ENCODE results near the gene RERE. TPM values are rescaled to one million over a fixed set of nuclear protein-coding genes. Genes with fewer than 3 reads are reported as not detected.

RERE gene
- total RNA-seq, 1 donor from 2014 or later: 64.6 TPM

DNA sequence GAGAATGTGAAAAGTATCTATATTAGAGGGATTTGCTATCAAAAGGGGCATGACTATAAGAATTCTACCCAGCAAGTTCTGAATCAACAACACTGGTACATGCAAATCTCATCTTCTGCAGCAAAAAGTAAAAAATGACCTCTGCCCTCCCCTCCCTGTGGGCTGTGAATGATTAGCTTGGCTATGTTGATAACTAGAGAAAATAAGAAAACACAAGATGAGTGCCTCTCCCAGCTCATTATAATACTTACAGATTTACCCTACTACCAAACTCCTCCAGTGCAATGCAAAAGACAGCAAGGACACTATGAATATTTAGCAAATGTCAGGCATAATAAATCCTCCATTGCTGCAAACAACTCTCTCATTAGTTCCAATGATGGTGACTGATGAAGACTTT is 397.1 kb downstream of the RERE start:
- TF ChIP-seq, protein P1, sequence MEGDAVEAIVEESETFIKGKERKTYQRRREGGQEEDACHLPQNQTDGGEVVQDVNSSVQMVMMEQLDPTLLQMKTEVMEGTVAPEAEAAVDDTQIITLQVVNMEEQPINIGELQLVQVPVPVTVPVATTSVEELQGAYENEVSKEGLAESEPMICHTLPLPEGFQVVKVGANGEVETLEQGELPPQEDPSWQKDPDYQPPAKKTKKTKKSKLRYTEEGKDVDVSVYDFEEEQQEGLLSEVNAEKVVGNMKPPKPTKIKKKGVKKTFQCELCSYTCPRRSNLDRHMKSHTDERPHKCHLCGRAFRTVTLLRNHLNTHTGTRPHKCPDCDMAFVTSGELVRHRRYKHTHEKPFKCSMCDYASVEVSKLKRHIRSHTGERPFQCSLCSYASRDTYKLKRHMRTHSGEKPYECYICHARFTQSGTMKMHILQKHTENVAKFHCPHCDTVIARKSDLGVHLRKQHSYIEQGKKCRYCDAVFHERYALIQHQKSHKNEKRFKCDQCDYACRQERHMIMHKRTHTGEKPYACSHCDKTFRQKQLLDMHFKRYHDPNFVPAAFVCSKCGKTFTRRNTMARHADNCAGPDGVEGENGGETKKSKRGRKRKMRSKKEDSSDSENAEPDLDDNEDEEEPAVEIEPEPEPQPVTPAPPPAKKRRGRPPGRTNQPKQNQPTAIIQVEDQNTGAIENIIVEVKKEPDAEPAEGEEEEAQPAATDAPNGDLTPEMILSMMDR (IDR thresholded peaks at IDR 0.05): no peak
- H3K4me1 ChIP-seq: peaks cover 10 to 48% of the 10 kb centered on the region in 2 donors
- H3K36me3 ChIP-seq: peaks cover 9 to 15% of the 10 kb centered on the region in 2 donors

DNA sequence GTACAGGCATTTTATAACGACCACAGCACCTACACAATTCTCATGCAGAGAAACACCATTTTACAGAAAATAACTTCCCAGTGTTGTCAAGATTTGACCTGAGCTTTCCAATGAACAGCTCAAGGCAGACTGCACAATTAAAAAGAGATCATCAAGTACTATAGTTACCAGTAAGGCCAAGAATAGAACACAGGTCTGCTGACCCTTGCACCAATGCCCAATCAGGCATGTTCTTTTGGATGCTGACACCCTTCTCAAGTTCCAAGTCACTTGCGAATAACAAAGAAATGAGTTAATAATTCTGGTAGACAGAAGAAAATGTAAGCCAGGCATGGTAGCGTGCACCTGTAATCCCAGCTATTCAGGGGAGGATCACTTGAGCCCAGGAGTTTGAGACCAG is 397.6 kb downstream of the RERE start:
- no peaks in the 10 kb centered on the region for H3K9me3 ChIP-seq
- peak overlapping the region; percentile 66 to 97 for H3K4me3 ChIP-seq
- peaks cover 6 to 48% of the 10 kb centered on the region in 2 donors for H3K4me1 ChIP-seq
- peaks cover 9 to 15% of the 10 kb centered on the region in 2 donors for H3K36me3 ChIP-seq
- peak overlapping the region; percentile 96 to 99 for H3K27ac ChIP-seq
- intact Hi-C loops (cut with DNase I): loop anchor here (5.0 kb wide), 2 partner anchors 48 to 107 kb away; no protein-coding TSS in a partner anchor
- TF ChIP-seq, protein P1 (IDR thresholded peaks at IDR 0.05): no peak
- no peaks in the 10 kb centered on the region for H3K27me3 ChIP-seq
- DNase-seq (ENCODE audit: low spot score in 2 of 2): no peak

More for the DNA sequence above, 397.1 kb downstream of the RERE start:
- Histone ChIP-seq H3K9me3 (no peaks in the 10 kb centered on the region), H3K27ac (peak overlapping the region; percentile 96 to 99), H3K27me3 (no peaks in the 10 kb centered on the region), H3K4me3 (peak overlapping the region; percentile 66 to 97)
- DNase-seq (ENCODE audit: low spot score in 2 of 2): no peak
- intact Hi-C loops (cut with DNase I): loop anchor here (5.0 kb wide), 2 partner anchors 48 to 107 kb away; no protein-coding TSS in a partner anchor

DNA sequence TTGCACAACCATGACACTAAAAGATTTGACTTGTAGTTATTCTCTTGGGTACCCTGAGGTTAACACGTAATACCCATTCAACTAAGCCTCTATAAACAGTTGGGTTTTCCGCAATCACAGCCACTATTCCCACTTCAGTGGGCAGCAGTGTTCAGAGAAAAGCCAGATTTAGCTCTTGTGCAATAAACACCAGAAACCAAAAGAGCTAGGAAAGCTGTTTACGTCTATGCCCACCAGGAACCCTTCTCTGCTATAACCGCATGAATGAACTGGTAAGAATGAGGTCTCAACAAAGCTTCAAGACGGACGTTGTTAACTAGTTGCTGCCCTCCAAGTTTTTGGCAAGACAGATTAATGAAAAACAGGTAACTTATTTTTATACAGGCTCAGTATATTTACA is 398.3 kb downstream of the RERE start:
- H3K9me3 ChIP-seq: no peaks in the 10 kb centered on the region
- H3K27ac ChIP-seq: peak overlapping the region; percentile 96 to 99
- no peaks in the 10 kb centered on the region for H3K27me3 ChIP-seq
- peak overlapping the region; percentile 66 to 97 for H3K4me3 ChIP-seq
- intact Hi-C loops (cut with DNase I): no loop called here
- no peak for DNase-seq (ENCODE audit: low spot score in 2 of 2)
- TF ChIP-seq, protein P1 (IDR thresholded peaks at IDR 0.05): no peak
- peaks cover 6 to 49% of the 10 kb centered on the region in 2 donors for H3K4me1 ChIP-seq
- peaks cover 9 to 19% of the 10 kb centered on the region in 2 donors for H3K36me3 ChIP-seq

- Histone ChIP-seq H3K36me3 (peaks cover 14 to 28% of the 10 kb centered on the region in 2 donors), H3K4me3 (peak overlapping the region in 1 of 2 donors; percentile 97), H3K27me3 (no peaks in the 10 kb centered on the region), H3K4me1 (peaks cover 10 to 58% of the 10 kb centered on the region in 2 donors), H3K9me3 (no peaks in the 10 kb centered on the region), H3K27ac (peak overlapping the region; percentile 96 to 99)
- TF ChIP-seq, protein P1 (IDR thresholded peaks at IDR 0.05): no peak
- intact Hi-C loops (cut with DNase I): no loop called here
- no peak for DNase-seq (ENCODE audit: low spot score in 2 of 2)
Observed at GRCh38 chr1:8418301-8418700, 399.1 kb downstream of the RERE start.

- Histone ChIP-seq H3K9me3 (no peaks in the 10 kb centered on the region), H3K27ac (peak overlapping the region; percentile 96 to 99), H3K27me3 (no peaks in the 10 kb centered on the region), H3K36me3 (peaks cover 18 to 31% of the 10 kb centered on the region in 2 donors), H3K4me3 (peak overlapping the region in 1 of 2 donors; percentile 21), H3K4me1 (peaks cover 14 to 64% of the 10 kb centered on the region in 2 donors)
- intact Hi-C loops (cut with DNase I): no loop called here
- TF ChIP-seq, protein P1 (IDR thresholded peaks at IDR 0.05): no peak
- no peak for DNase-seq (ENCODE audit: low spot score in 2 of 2)
Observed at GRCh38 chr1:8417625-8418024, 399.8 kb downstream of the RERE start.
